CD4-positive, alpha-beta T cell treated with Interferon alpha-2 for 1 hour (primary cell): ENCODE data around the gene DPP6.
"Not testable (repeated sequence)": the region's sequence is repeated elsewhere in the genome, so short reads cannot be mapped to it uniquely, and the experiment has no call there.

Experiments
- DNase-seq, 2 donors: peaks; one replicate each; pipeline ENCODE4 v3.0.0-alpha.2; 2020 to 2022

DPP6 gene

DNA sequence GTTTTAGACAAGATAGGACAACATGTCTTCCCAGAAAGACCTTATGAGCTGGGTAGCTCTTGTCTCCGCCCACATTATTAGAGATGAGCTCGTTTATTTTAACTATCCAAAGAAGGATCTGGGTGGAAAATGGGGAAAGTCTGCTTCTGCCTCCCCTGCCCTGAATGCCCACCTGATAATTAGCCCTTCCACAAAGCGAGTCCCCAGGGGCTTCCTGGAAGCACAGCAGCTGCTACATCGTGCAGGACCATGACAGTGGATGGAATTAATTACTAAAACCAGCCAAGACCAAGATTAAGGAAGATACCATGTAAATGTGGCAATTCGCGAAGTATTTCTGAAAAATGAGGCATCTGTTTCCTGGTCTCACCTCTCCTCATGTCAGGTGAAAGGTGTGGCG lies 576.4 kb downstream of the DPP6 start:
- no peak for DNase-seq

DNA sequence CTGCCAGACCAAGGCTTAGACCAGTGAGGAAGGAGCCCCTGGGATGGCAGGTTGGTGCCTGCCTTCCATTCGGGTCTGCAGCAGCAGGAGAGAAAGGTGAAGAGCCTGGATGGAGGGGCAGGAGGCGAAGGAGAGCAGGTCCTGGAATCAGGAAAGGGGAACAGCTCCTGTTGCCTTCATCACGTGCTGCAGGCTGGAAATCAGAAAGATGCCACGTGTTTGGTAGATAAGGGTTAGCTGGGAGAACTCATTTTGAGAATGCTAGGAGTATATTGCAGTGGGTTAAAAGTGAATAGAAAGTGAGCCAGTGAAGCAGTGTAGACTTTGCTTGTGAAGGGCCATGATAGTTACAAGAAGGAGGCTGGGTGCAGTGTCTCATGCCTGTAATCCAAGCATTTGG lies 579.0 kb downstream of the DPP6 start:
- no peak for DNase-seq

DNA sequence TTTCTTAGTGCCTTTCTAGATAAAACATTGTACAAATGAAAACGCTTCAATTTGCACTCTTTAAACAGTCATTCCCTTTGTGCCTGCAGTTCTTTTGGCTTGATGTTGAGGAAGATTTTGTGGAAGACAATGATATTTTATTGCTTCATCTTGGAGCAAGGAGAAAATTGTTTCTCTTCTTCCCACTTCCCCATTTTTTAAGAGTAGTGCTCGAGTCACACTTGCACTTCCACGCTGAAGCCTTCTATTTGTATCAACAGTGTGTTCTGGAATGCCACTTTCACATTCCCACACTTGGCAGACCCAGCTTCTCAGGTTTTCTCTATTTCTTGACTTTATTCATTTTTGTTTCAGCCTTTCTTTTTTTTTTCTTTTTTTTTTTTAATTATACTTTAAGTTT lies 581.4 kb downstream of the DPP6 start:
- no peak for DNase-seq

DNA sequence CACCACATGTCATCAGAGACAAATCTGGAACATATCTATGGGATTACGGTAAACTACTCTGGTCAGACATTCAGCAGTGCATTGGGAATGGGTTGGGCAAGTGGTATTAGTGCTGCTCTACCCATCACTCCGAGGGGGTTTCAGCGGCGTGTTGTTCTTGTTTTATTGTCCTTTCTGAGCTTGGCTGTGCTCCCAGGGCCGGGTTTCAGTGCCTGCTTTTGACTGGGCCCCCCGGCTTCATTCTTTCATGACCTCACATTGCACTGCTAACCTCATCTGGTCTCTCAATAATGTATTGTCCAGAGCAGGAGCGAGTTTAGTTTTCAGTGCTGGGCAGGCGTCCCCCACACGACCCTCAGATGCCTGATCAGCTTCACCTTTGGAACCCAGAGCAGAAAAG lies 586.1 kb downstream of the DPP6 start:
- DNase-seq, result no peak

DNA sequence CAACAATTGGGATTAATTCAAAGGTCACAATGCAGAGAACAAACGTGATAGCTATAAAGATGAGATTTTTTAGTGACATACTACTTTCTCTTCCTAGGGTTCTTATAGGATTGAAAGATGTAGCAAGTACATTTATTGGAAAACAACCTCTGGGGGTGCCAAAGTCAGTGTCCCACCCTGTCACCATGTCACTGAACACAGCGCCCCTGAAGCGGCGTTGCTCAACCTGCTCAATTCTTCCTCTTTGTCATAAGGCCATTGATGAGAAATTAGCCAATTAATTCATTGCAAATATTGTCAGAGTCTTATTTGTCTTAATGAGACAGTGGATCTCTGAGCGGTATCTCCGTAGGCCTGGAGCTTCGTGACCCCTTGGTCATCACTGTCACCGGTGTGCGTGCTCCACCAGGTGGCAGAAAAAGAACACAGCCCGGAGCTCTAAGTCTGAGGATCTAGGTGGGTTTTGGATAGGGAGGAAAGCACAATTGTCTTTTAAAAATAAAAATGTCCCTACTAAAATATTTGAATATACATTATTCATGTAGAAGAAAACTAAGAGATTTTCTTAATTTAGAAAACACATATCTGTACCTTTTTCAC lies 588.2 kb downstream of the DPP6 start:
- no peak for DNase-seq

DNA sequence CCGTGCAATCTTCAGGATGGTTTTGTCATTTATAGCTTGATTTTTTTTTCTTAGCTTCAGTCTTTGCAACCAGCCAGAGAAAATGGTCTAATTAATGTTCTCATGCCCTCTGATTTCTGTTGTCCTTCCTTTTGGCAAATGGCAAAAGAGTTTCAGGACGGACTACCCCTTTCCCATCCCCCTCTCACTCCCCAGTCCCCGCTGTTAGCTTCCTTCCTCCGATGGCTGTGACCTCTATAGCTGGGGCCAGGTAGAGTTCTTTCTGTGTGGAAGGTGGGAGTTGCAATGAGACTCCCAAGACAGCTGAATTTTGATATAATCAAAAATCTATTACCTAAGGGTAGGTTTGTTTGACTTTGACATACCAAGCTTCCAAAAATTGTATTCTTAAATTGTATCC lies 588.7 kb downstream of the DPP6 start:
- DNase-seq, result no peak

DNA sequence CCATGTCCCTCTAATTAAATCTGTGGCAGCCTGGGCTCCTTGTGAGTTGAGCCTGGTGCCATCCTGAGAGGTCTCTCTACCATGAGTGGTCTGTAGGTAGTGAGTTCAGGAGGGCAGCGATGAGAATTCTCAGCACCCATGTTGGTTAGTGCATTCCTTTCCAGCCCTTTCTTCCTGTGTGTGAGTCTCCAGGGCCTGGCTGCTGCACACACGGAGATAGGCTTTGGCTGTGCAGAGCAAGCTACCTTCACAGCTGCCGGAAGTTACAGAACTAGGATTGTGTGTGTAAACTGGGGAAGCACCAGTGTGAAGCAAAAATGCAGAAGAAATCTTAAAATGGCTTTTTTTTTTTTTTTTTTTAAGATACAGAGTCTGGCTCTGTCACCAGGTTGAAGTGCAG lies 592.2 kb downstream of the DPP6 start:
- DNase-seq, result no peak

DNA sequence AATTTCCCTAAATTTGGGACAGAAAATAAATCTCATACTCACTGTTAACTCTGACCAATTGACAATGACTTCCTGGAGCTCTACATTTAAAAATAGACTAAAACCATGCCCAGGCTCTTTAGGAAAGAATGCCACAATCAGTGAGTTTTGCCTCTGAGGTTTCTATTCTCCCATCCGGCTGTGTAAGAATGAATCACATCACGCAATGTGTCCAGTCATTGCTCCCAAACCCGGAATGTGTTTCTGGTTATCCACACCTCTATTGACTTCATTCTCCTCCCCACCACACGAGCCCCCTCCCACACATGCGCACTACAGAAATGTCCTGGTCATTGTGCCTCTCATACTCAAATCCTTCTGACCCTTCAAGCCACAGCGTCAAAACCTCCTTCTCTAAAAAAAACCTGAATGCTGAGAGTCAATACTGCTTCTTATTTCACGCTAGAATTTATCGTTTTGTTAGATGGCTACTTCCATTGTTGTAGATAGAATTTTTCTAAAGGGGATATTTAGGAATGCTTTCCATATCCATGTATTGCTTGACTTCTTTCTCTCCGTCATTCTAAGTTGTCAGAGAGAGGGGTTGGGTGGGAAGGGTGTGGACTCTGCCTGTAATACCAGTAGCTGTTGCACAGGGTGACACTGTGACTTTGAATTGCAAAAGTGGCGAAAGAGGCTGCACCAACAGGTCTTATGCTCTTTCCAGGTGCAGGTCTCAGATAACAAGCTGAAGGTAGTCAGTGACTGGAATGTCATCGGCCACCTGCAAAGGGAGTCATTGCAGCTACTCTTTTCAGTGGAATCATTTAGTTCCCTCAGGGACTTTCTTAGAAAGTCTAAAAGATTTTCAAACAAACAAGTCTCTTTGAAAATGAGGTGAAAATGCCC lies 594.2 kb downstream of the DPP6 start:
- DNase-seq, result no peak

DNA sequence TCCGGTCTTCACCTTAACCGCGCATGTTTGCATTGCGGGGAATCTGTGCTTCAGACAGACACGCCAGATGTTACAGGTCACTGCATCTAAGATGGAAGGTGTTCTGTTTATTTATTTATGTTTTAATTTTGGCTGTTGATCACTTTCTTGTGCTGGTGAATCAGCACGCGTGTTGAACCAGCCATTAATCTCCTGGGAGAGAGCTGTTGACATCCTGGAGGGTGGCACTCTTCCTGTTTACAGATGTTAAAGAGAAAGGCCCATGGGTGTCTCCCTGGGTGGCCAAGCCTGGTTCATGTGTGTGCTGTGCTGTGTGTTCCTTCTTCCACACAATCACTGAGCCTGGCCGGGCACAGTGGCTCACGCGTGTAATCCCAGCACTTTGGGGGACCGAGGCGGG lies 595.4 kb downstream of the DPP6 start:
- no peak for DNase-seq

DNA sequence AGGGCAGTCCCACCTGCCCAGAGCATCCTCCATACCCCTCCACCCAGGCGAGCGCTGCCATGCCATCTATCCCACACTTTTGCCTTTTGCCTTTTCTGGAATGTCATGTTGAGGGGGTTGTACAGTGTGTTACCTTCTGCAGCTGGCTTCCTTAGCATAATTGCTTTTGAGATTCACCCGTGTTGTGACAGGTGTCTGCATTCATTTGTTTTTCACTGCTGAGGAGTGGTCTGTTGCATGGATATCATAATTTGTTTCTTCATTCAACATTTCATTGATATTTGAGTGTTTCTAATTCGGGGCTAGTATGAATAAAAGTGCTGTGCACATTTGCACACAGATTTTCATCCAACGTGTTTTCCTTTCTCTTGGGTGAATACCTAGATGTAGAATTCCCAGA lies 596.8 kb downstream of the DPP6 start:
- no peak for DNase-seq

DNA sequence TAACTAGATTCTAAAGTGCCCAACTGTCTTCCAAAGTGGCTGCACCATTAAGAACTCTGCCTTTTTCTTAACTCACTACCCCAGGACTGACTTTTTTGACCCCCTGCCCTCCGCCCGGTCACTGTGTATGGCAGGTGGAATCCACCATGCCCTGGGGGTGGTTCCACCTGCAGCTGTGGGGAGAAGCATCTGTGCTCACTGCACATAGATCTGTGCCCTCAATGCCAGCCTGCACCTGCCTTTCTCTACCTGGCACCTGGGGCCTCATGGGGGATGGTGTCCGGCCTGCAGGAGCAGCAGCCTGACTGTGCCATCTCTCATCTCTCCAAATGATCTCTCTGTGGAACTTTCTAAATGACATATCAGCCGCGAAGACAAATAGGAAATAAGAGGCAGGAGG lies 597.2 kb downstream of the DPP6 start:
- no peak for DNase-seq

DNA sequence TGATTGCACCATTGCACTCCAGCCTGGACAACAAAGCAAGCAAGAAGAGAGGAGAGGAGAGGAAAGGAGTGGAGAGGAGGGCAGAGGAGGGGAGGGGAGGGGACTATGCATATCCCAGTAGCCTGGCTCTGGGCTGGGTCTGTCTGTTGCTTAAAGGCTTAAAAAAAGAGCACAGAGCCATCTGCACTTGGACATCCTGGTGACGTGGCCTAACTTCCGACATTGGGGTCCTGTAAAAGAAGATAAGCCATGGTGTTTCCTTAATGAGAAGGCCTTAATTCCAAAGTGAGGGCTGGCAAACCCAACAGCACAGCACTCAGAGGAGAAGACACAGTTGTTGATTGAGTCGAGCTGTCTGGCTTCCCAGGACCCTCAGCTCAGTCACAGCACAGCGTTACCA lies 598.1 kb downstream of the DPP6 start:
- no peak for DNase-seq

DNA sequence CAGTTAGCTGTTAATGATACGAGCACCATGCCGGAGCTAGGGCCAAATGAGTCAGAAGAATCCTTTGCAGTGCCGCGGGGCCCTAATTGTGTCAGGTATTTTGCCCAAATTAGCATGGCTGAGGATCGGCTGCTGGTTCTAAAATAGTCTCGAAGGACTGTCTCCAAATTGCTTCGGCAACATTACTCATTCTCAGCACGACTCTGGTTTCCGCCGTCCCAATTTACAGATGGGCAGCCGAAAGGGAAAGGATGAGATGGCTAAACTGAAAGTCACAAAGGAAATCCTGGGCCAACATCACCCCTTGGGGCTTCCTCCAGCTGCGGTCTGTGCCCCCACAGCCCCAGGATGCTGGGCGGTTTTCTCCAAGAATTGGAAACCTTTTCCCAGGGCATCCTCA lies 599.3 kb downstream of the DPP6 start:
- no peak for DNase-seq

DNA sequence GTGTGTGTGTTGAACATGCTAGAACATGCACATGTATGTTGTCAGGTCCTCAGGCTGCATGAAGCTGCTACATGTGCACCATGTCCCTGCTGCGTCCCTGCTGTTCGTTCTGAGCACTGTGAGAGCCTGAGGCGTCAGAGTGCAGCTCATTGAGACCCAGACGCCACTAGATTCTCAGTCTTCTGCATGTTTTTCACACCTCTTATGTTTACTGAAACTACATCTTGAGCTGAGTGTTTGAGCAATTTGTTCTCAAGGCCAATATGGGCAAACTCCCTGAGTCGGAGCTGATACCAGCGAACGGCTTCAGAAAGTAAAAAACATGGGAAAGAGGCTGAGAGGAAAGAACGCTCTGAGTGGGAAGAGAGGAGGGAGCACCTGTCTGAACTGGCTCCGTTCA lies 600.4 kb downstream of the DPP6 start:
- DNase-seq, result no peak

DNA sequence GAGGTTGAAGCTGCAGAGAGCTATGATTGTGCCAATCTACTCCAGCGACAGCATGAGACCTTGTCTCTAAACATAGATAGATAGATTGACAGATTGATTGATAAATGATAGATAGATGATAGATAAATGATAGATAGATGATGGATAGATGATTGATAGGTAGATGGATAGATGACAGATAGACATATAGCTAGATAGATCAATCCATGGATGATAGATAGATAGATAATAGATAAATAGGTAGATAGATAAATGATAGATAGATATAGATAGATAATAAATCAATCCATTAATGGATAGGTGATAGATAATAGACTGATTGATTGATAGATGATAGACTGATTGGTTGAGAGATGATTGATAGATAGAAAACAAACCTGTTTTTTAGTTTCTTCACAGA lies 601.1 kb downstream of the DPP6 start:
- DNase-seq, result no peak

DNA sequence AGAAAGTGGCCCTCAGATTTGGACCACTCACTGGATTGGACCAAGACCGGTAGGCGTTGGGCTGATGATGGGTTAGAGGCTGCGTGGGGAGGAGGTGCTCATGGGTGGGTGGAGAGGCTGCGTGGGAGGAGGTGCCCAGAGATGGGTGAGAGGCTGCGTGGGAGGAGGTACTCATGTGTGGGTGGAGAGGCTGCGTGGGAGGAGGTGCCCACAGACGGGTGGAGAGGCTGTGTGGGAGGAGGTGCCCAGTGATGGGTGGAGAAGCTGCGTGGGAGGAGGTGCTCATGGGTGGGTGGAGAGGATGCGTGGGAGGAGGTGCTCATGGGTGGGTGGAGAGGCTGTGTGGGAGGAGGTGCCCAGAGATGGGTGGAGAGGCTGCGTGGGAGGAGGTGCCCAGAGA lies 604.4 kb downstream of the DPP6 start:
- DNase-seq, result no peak

DNA sequence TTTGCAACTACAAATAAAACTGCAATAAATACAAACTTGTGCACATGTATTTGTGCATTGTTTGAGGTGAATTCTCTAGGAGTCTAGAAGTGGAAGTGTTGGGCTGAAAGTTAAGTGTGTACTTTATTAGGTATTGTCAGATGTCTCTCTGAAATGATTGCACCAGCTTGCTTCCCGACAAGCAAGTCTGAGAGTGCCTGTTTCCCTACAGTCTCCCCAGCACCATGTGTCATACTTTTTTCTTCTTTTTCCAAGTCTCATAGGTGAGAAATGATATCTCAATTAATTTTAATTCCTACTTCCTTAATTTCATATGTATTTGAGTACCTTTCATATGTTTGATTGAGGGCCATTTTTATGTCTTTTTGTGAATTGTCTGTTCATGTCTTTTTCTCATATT lies 614.6 kb downstream of the DPP6 start:
- no peak for DNase-seq

DNA sequence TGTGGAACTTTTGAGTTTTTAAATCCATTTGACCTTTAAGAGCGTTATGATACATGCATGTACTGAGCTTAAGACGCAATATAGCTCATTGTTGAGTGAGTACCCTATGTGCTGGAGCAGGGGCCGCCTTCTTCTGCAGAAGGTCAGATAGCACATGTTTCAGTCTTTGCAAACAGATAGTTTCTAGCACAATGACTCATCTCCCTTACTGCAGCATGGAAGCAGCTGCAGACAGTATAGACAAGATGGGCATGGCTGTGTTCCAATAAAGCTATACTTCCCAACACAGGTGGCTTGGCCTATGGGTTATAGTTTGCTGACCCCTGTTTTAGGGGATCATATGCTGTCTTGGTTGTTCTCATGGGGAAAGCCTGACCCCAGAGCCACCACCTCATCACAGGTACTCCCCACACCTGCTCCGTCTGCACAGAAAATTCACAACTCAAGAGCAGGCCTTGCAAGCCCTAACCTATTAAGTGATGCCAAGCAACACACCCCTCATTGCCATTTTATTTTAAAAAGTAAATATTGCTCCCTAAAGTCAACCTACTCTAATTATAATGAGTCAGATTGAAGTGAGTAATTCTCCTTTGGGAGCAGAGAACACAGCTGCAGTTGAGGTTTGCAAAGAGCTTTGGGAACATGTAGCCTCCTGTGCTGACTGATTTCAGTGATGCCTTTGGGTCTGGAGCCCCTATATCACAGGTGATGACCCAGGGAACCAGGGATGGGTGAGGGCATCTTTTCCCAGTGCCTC lies 620.6 kb downstream of the DPP6 start:
- DNase-seq, result no peak

DNA sequence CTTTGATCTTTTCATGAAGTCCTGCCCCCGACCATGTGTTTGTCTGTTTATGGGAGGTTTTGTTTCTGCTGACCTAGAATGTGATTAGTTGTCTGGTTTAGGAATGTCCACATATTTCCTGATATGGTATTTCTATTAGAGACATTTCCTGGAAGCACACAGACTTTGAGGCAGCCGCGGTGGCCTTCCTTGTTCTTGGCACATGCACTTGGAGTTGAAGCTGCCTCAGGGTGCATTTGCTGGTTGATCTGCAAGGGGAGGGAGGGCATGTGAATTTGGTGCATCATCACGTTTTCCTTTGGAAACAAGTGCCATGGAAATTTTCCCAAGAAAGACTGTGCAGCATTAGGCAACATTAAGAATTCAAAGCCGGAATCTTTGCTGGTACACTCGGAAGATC lies 622.0 kb downstream of the DPP6 start:
- DNase-seq, result no peak

DNA sequence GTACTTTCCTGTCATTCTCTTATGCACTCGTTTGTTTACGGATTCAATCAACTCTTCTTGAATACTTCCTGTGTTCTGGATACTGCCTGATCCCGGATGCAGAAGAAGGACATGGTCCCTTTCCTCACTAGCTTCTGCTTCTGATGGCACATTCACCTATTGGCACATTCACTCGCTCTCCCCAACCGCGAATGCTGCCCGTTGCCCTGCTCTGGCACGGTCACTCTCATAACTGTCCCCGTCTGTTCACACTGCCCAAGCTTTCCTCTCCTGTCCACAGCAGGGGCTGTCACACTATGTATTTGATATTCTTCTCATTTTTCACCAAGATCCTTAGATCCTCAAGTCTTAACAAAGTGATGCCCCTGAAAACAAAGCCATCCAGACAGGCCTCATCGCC lies 623.4 kb downstream of the DPP6 start:
- DNase-seq, result no peak

DNA sequence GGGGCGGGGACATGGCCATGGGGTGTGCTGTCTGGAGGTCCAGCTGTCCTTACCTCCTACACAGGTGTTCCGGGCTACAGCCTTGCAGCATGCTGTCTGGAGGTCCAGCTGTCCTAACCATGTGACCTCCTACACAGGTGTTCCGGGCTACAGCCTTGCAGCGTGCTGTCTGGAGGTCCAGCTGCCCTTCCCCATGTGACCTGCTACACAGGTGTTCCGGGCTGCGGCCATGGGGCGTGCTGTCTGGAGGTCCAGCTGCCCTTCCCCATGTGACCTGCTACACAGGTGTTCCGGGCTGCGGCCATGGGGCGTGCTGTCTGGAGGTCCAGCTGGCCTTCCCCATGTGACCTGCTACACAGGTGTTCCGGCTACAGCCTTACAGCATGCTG lies 623.8 kb downstream of the DPP6 start:
- DNase-seq, result not testable (repeated sequence)

DNA sequence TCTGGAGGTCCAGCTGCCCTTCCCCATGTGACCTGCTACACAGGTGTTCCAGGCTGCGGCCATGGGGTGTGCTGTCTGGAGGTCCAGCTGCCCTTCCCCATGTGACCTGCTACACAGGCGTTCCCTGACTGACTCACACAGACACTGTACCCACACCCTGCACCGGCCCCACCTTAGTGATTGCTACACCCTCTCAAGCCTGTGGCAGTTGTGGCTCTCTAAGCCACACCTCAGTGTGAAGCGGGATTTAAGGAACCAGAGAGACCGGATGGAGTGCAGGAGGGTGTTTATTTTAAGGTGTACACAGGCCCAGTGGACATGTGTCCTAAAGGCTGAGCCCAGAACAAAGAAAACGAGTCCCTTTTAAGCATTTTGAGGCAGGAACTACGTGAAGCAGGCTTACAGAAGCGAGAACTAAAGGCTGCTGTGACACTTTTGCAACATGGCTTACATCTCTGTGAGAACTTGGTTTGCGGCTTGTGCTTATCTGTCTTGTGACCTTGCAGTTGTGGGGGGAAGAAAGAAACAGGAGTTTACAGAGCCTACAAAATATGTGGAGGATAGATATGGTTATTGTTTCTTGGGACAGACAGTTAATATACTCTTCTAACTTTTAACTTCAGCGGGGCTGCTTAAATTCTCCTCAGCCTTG lies 624.4 kb downstream of the DPP6 start:
- no peak for DNase-seq

DNA sequence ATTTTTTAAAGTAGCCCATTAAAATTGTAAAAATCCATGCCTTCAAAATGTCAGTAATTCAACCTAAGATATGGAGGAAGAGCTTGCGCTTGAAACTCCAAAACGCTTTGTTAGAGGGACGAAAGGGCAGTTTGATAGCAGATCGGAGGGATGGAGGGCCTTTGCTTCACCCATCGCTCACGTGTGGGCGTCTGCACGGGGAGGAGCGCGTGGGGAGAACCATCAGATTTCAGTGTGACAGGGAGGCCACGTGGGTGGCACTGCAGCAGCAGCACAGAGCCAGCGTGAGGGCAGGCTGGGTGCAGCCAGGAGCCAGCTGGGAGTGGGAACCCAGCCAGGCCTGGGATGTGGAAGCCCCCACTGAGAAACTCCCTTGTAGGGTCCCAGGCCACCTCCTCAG lies 625.3 kb downstream of the DPP6 start:
- no peak for DNase-seq
